HG03442 (cell line): Measurements from ENCODE around the gene MCM3AP.
"Not testable (repeated sequence)": the region's sequence is repeated elsewhere in the genome, so short reads cannot be mapped to it uniquely, and the experiment has no call there.

ENCODE experiments used
- ATAC-seq: cut with Tn5 transposase; IDR thresholded peaks from one replicate; pipeline ENCODE4 v1.9.1; 2021; ENCODE audit warnings: mild to moderate bottlenecking, moderate library complexity; ENCODE audit not compliant: unreplicated experiment

Gene MCM3AP

DNA sequence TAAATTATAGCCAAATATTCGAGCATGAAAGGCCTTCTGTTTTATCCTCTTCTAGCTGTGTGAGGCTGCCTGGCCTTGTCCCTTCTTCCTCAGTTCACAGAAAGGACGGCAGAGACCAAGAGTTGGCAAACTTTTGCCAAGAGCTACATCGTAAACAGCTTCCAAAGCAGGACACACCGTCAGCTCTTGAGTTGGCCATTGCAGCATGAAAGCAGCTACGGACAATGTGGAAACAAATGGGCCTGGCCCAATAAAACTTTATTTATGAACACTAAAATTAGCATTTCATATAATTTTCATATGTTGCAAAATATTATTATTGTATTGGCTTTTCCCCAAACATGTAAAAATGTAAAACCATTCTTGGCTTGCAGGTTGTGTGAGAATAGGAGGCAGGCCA is 27.5 kb upstream of the MCM3AP start:
- no peak for ATAC-seq

DNA sequence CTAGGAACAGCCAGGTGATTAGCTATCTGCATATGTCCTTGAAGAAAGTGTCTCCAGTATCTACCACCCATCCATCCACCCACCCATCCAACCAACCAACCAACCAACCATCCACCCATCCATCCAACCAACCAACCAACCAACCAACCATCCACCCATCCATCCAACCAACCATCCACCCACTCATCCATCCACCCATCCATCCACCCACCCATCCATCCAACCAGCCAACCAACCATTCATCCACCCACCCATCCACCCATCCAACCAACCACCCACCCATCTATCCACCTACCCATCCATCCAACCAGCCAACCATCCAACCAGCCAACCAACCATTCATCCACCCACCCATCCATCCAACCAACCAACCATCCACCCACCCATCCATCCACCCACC is 26.2 kb upstream of the MCM3AP start:
- ATAC-seq = no peak

DNA sequence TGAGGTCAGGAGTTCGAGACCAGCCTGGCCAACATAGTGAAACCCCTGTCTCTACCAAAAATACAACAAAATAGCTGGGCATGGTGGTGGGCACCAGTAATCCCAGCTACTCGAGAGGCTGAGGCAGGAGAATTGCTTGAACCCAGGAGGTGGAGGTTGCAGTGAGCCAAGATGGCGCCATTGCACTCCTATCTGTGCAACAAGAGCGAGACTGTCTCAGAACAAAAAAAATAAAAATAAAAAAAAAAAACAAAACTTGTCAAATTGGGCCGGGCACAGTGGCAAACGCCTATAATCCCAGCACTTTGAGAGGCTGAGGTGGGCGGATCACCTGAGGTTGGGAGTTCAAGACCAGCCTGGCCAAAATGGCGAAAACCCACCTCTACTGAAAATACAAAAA is 24.8 kb upstream of the MCM3AP start:
- ATAC-seq = not testable (repeated sequence)

GRCh38 chr21:46308431-46308830 is 23.0 kb upstream of the MCM3AP start:
- ATAC-seq = no peak

DNA sequence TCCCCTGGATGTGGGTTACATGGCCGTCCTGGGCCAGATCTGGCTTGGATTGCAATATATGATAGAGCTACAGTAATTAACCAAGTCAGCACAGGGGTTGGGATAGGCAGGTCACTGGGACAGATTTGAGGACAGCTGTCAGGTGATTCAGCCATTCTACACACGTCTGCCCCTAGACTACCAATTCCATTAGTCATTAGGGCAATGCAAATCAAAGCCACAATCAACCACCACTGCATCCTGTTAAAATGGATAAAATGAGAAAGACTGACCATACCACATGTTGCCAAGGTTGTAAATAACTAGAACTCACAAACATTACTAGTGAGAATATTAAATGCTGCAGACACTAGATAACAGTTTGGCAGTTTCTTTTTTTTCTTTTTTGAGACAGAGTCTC is 22.2 kb upstream of the MCM3AP start:
- ATAC-seq = no peak

DNA sequence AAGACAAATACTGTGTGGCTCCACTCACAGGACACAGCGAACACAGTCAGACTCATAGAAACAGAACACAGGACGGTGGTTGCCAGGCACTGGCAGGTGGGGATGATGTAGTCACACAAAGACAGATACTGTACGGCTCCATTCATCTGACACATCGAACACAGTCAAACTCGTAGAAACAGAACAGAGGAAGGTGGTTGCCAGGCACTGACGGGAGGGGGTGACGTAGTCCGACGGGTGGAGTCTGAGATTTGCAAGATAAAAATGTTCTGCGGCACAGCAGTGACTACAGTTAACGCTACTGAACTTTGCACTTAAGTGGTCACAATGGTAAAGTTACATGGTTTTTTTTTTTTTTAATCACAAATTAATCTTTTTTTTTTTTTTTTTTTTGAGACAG is 19.5 kb upstream of the MCM3AP start:
- ATAC-seq = no peak

- ATAC-seq = no peak
Measured at GRCh38 chr21:46304437-46304836, 19.0 kb upstream of the MCM3AP start.

GRCh38 chr21:46301759-46302158 is 16.3 kb upstream of the MCM3AP start:
- no peak for ATAC-seq

GRCh38 chr21:46299167-46299566 is 13.8 kb upstream of the MCM3AP start:
- ATAC-seq = no peak

DNA sequence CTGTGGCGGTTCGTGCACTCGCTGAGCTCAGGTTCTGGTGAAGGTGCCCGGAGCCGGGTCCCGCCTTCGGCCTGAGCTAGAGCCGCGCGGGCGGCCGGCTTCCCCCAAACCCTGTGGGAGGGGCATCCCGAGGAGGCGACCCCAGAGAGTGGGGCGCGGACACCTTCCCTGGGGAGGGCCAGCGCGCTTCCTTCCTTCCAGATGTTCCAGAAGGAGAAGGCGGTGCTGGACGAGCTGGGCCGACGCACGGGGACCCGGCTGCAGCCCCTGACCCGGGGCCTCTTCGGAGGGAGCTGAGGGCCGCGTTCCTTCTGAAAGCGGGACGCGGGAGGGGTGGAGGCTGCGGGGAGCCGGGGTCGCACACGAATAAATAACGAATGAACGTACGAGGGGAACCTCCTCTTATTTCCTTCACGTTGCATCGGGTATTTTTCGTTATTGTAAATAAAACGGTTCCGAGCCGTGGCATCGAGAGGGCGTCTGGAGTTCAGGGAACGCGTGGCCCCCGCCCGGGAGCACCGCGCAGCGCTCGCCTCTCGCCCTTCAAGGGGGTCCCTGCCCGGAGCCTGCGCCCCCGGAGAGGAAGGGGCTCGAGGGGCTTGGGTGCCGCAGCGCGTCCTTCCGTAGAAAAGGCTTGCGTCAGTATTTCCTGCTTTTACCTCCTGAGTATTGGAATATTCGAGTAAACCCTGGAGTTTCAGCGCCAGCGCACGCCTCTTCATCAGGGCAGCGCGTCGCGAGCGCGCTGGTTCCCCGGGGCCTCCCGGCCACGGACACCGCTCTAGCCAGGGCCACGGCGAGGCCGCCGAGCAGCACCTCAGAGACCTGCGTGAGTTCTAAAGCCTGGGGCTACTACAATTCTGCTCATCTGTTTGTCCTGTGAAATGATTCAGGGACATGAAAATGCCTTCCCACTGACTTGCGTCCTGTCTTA is 12.2 kb upstream of the MCM3AP start:
- ATAC-seq = no peak

GRCh38 chr21:46295996-46296752 is 10.8 kb upstream of the MCM3AP start:
- peak; percentile 75 for ATAC-seq

DNA sequence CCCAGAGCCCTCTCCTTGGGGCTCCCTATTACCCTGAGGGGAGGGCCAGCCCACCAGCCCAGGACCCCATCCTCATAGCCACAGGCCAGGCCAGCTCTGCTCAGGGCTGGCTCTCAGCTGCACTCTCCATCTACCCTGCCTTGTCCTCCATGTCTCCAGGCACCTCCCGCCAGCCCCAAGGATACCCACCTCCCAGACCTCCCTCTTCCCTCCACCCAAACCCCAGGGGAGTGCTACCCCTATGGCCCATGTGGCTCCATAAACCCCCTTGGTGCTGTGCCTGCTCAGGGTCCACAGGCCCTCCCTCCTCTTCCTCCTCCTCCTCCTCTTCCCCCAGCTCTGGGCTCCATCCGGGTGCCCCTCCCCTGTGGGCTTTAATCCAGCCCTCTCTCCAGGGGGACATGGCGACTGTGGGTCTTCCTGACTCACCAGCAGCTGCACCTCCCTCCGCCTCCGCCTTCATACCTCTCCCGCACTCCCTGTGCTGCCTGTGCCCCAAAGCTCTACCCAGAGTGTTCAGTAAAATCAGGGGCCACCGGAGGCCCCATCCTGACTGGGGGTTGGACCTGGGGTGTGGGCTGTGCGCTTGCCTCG is 9.9 kb upstream of the MCM3AP start:
- no peak for ATAC-seq

GRCh38 chr21:46294647-46295176 is 9.3 kb upstream of the MCM3AP start:
- ATAC-seq = no peak

- ATAC-seq = no peak
Measured at GRCh38 chr21:46291561-46291960, 6.2 kb upstream of the MCM3AP start.

DNA sequence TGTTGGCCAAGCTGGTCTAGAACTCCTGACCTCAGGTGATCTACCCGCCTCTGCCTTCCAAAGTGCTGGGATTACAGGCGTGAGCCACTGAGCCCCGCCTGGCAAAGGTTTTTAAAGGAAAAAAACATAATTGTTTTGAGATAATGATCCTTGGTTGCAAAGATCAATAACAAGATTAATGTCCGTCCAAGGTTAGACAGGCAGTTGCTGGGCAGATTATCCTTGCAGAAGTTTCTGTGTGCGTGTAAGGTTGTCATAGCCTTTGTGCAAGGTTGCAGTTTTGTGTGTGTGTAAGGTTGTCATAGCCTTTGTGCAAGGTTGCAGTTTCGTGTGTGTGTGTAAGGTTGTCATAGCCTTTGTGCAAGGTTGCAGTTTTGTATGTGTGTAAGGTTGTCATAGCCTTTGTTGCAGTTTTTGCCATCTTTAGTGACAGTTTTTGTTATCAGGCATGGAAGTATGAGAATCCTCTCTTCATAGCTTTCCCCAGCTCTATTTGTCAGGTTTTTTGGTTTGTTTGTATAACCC is 4.3 kb upstream of the MCM3AP start:
- no peak for ATAC-seq

DNA sequence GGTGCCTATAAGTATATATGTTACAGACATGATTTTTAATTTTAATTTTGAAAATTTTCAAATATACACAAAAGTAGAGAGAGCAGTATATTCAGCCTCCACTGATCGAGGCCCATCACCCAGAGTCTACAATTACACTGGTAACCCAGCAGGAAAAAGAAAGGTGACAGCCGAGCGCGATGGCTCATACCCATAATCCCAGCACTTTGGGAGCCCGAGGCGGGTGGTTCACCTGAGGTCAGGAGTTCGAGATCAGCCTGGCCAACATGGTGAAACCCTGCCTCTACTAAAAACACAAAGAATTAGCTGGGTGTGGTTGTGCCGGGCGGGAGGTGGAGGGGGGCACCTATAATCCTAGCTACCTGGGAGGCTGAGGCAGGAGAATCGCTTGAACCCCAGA is 2.1 kb upstream of the MCM3AP start:
- no peak for ATAC-seq

DNA sequence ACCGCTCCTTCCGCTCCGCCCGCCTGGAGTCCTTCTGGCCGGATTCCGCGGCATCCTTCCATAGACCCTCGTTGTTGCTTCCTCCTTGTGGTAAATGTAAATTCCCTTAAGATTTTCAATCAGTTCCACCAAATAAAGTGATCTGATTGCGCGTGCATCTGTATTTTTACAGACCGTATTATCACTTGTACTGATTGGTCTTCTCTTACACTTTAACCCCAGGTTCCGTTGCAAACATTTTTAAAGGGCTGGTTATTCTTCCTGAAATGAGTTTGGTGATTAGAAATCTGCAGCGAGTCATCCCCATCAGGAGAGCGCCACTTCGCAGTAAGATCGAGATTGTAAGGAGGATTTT is 1.2 kb upstream of the MCM3AP start:
- no peak for ATAC-seq

GRCh38 chr21:46285761-46286647 is 593 bp upstream of the MCM3AP start, which contains the start of gene YBEY:
Gene YBEY, plus strand, starts transcription at chr21:46286342. Its CDS starts 572 bp downstream, at chr21:46286914.
- peak; percentile 82 for ATAC-seq

- ATAC-seq = no peak
Measured at GRCh38 chr21:46284733-46285132, 678 bp downstream of the MCM3AP start.

GRCh38 chr21:46284077-46284644 is 1.2 kb downstream of the MCM3AP start:
- no peak for ATAC-seq
